HG03097 (cell line): ENCODE data around the gene KANTR.
"Not testable (repeated sequence)": the region's sequence is repeated elsewhere in the genome, so short reads cannot be mapped to it uniquely, and the experiment has no call there.

Source experiments
- ATAC-seq: cut with Tn5 transposase; IDR thresholded peaks from one replicate; pipeline ENCODE4 v1.9.1; 2021; ENCODE audit not compliant: unreplicated experiment, low FRiP score

KANTR gene

DNA sequence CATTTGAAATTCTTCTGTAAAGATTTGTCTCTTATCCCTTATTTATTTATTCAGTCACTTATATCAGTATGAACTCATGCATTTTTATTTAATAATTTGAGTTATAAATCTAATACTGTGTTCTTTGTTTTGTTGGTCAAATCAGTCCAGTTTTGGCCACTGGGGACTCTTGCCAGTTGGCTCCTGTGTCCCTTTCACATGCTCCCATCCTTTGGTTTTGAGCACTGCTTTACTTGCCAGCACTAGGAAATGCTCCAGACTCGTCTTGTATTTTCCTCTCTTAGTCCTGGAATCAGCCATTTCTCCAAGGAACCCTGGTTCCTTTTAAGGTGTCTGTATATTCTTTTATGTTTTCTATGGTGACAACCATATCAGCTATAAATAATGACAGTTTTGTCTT lies 28.1 kb downstream of the KANTR start:
- ATAC-seq = no peak

DNA sequence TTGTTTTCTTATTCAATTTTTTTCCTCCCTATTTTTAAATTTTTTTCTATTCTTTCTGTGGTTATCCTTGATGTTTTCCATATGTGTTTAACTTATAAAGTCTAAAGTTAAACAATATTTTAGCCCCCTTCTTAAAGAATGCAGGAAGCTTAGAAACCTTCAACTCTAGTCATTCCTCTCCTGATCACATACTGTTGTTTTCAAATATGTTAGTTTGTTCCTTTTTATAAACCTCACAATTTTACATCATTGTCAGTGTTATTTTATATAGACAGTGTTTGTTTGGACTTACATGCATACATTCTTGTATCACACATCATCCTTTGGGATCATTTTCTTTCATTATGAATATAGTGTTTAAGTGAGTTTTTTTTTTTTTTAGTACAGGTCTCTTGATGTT lies 31.6 kb downstream of the KANTR start:
- ATAC-seq = no peak

DNA sequence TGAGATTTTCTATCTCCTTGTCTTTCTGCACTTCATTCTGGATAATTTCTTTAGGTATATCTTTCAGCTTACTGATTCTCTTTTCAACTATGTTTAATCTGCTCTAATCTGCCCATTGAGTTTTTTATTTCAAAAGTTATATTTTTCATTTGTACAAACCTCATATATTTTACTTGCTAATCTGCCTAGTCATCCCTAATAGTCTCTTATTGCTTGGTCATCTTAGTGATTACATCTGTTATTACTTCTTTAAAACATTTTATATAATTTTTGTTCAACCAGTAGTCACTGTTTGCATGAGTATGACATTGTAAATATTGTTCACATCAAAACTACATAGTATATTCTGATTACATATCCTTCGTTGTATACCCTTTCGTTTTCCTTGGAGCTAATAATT lies 32.4 kb downstream of the KANTR start:
- ATAC-seq = no peak

DNA sequence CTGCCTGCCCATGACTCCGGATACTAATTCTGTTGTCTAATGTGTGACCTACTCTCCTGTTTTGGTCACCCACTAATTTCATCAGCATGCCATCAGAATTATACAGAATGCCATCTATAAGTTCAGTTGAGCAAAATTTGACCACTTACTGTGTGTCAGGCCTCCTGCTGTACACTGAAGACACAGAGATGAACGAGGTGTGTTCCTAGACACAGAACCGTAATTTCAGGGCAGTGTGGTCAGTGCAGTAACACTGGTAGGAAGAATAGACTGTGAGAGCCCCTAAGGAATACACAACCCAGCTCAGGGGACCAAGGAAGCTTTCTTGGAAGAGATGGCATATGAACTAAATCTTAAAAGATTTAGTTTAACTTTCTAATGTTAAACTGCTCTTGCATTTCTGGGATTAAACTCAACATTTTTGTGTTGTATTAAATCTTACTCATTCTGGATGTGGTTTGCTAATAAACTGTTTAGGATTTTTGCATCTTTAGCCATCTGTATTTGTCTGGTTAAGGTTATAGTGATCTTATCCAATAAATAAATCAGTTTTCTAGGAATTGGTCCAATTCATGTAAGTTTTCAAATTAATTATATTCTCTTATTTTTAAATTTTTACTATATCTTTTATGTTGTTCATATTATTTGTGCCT lies 34.3 kb downstream of the KANTR start:
- ATAC-seq = no peak

DNA sequence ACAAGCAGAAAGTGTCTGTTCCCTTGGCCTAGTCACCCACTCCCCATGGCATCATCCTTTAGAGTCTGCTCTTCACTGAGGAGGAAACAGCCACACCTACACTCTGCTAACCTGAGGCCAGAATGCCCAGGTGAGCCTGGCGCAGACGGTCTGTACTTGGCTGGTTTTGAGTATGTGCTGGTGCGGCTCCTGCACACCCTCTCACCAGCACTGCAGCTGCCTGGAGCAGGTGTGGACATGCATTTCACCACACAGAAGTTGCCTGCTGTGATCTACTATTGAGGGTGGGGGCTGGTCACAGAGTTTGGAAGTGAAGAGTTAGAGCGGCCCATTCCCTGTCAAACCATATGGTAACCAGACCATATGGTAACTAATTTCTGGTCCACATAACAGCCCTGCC lies 39.5 kb downstream of the KANTR start:
- ATAC-seq = no peak

DNA sequence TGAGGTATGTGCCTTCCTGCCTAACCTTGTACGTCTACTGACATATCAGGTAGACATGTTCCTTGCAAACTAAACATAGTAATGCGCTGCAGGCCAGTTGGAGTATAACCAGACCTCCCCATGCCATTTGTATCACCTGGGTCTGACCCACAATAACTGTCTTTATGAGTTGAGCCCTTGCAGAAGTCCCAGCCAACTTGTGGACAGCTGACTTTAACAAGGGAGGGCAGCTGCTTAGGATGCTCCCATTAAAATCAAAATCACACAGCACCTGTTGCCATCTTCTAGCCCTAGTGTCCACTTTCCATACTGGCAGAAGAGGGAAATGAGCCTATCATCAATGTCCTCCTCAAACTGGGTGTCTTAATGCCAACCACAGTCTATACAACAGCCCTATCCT lies 41.6 kb downstream of the KANTR start:
- ATAC-seq = no peak

DNA sequence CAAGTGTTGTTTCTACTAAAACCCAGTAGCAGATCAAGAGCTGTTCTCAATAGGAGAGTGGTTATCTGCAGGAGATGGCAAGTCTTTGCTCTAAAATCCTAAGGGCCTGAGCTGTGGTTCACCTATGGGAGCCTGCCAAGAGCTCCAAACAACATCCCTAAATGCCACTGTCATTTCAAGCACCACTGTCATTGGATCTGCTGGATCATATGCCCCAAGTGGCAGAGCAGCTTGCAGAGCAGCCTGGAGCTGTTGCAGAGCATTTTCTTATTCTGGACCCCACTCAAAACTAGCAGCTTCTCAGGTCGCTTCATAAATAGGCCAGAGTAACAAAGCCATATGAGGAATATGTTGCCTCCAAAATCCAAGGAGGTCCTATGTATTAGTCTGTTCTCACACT lies 59.6 kb downstream of the KANTR start:
- ATAC-seq = no peak

DNA sequence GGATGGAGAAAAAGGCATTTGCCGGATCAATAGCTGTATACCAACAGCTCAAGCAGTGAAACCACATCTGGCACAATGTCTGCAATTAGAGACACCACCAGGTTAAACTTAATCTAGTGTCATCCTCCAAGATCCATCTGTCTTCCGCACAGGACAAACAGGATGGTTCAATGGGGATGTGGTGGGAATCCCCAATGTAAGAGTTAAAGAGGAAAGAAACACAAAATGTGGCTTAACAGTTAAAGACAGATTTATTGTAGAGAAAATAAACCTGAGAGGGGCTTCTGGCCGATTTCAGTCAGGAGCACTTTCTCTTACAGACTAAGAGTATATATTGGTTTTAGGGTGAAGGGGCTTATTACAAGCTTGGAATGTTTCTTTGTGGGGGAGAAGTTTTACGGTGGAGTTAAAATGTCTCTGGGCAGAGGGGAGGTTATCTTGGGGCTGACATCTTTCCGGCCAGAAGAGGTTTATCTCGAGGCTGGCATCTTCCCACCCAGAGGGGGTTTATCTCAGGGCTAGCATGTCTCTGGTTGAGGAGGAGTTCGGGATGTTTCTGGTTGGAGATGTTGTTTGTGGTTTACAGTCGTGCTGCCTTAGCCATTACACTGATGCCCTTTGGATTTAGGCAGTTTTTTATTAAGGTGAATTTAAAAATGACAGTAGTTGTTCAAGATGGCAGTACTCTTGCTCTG lies 61.7 kb downstream of the KANTR start:
- no peak for ATAC-seq

DNA sequence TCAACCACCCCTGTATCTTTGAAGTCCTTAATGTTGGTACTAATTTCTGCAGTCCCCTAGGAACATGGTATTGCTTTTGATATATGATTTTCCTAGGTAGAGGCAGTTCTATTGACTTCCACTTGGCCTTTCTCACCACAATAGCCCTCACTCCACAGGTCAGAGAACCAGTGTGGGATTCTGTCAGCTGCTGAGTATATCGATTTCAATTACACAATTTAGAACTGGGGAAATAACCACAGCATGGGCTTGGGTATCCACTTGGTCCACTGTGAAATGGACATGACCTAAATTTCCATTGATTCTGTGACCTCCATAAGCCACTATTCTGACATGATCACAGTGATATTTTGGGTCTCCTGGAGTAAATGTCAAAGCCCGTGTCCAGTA lies 62.3 kb downstream of the KANTR start:
- no peak for ATAC-seq

DNA sequence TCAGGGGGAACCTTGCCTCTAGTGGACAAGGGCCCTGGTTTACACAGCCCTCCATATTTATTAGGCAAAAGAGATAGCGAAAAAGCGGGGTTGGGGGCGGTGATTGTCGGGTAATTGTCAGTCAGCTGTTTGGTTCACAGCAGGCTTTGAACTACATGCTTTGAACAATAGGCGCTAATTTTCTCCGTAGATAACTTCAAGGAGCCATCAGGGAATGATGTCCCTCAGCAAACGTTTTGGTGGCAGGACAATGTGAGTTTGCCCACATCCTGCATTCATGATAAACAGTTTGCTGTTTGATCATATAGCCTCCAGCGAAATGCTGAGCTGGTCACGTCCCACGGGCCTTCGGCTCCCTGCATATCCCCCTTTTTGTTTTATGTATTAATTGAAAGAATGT lies 65.2 kb downstream of the KANTR start:
- no peak for ATAC-seq

DNA sequence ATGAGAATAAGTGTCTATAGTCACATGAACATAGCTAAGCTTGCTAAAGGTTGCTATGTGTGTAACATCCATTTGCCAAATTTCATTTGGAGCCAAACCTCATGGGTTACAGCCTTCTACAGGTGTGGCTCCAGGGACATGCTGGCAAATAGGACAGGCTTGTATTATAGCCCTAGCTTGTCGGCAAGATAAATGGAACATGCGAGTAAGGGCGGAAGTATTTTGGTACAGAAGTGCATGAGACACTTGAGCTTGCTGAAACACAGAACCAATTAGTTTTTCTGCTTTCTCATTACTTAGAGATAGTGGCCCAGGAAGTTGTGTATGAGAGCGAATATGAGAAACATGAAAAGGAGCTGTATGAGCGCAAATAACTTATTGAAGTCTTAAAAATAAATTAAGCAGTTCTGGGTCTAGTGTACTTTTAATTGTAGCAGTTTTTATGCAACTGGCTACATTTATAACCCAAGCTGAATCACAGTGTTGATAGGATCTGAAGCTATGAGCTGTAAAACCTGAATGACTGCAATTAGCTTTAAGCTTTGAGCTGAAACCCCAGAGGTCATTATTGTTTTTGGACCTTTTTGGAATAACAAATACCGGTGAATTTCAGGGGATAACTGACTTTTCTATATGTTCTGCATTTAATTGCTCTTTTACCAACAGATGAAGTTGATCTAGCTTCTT lies 66.5 kb downstream of the KANTR start:
- ATAC-seq = no peak

DNA sequence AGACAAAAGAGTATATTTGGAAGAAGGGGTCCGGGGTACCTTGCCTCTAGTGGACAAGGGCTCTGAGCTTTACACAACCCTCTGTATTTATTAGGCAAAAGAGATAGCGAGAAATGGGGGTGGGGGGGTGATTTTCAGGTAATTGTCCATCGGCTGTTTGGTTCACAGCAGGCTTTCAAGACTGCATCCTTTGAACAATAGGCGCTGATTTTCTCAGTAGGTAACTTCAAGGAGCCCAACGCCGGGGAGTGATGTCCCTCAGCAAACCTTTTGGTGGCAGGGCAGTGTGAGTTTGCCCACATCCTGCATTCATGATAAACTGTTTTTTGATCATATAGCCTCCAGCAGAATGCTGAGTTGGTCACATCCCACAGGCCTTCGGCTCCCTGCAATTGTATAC lies 69.5 kb downstream of the KANTR start:
- ATAC-seq = no peak

DNA sequence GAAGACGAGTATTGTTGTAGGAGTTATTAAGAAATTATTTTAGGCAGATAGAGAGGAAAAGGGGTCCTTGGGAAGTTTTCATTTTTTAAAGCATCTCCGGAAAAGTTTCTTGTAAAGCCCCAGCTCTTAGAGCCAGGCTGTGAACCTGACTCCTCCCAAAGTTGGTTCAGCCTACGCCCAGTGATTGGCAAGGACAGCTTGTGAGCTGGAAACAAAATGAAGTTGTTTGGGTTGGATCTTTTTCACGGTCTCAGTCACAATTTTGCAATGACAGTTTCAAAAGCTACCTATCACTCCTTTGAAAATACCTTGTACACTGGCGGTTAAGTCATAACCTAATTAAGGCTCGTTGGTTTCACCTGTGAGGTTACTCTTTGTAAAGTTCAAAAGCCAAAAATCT lies 70.6 kb downstream of the KANTR start:
- not testable (repeated sequence) for ATAC-seq

DNA sequence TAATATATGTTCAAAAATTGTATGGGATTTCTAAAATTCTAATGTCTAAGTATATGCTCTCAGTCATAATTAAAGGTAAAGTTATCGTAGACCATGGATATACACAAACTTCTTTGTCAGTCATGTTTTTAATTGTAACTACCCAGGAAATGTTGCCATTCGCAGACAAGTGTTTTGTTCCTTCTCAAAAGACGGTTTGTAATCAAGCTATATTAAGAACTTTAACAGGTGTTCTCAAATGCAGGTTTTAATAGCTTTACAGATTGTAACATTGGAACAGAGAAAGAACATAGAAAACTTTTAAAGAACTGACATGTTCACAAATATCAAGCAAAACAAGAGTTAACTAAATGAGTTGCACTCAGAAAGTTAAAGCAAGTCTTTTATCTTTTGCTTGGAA lies 72.2 kb downstream of the KANTR start:
- no peak for ATAC-seq

DNA sequence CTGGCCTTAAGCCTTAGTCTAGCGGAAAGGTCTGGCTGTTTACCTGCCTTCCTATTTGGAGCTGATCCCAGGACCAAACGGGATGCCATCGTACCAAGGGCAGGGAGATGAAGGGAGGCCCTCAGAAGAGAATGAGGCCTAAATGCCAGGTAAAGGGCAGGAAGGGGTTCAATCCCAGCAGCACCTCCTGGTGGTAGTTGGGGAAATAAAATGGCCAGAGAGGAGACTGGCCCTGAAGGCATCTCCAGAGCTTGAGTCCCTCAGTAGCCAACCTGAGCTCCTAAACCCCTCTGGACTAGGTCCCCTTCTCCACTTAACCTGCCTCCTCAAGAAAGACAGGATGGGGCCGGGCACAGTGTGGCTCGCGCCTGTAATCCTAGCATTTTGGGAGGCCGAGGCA lies 77.4 kb downstream of the KANTR start:
- ATAC-seq = no peak
